HK-2 (cell line): ENCODE data around the gene CMPK2.
"Not testable (repeated sequence)": the region's sequence is repeated elsewhere in the genome, so short reads cannot be mapped to it uniquely, and the experiment has no call there.

ENCODE experiments used
- DNase-seq: peaks from one replicate; pipeline ENCODE4 v3.0.0-alpha.2; 2018; ENCODE audit not compliant: unreplicated experiment

CMPK2 gene

DNA sequence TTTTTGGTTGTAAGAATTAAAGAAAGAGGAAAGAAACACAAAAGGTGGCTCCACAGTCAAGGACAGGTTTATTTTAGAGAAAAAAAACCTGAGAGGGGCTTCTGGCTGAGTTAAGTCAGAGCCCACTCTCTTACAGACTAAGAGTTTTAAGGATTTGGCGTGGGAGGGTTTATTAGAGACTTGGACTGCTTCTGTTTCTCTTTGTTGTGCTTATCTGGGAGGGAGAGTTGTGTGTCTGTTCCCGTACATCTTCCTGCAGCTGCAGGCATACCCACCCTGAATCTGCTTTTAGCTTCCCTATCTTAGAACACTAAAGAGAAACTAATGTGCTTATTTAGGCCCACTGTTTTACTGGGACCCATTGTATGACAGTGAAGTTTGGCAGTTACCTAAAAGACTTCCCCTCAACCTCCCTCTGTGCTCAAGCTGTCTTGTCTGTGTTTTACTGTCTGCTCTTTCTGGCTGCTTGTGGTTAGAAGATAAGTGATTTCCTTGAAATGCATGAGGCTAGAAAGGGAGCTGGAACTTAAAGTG, 14.6 kb upstream of the CMPK2 start:
- no peak for DNase-seq

DNA sequence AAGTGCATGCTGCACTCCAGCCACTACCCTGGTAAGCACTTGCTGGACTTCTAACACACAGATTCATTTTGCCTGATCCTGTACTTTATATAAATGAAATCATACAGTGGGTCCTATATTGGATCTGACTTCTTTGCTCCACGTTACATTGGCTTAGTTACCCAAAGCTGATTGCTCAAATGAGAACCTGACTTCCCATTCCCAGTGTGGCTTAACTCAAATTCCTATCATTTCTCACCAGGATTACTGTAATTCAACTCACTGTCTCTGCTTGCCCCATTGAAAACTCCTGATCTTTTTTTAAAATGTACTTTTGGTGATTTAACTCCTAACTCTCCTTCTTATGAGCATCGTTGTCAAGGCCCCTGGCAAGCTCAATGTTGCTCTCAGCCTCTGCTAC, 13.3 kb upstream of the CMPK2 start:
- no peak for DNase-seq

DNA sequence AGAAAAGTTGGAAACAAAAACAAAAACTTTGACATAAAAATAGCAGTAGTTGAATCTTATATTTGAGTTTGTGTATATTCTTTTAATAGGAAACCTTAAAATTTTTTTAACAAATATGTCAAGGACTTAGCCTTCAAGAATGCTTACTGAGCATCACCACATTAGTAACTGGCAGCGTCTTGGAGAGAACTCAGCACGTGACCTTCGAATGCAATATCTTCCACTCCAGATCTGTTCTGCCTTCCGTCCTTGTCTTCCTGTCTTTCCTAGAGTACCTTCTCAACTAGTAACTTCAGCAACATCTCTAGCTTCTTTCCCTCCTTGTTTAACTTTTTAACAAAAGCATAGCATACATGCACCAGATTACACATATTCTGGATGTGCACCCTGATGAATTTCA, 12.8 kb upstream of the CMPK2 start:
- DNase-seq = no peak

DNA sequence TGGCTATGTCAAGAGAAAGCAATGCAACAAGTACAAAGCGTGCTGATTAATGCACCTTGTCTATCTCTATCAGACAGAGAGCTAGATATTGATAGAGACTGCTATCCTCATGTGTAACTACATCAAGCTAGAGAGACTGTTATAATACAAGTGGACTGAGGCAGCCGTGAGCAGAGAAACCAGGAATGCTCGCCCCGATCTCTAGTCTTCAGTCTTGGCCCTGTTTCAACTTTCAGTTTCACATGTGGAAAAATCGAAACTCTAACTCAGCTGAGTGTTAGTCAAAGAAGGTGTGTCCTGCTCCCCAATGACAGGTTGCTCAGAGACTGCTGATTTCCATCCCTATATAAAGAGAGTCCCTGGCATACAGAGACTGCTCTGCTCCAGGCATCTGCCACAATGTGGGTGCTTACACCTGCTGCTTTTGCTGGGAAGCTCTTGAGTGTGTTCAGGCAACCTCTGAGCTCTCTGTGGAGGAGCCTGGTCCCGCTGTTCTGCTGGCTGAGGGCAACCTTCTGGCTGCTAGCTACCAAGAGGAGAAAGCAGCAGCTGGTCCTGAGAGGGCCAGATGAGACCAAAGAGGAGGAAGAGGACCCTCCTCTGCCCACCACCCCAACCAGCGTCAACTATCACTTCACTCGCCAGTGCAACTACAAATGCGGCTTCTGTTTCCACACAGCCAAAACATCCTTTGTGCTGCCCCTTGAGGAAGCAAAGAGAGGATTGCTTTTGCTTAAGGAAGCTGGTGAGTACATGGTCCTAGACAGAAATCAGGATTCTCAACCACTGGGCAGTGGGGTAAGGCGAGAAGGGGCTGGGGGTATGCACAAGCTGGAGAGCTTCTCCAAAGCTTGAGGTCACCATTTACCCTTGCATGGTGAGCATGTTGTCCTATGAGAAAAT, 11.9 kb upstream of the CMPK2 start, which contains the start of gene RSAD2:
Gene RSAD2 (plus strand): TSS at position 376 of the 903 bp plus-strand sequence. CDS start 24 bp downstream, at position 400.
- DNase-seq = no peak

DNA sequence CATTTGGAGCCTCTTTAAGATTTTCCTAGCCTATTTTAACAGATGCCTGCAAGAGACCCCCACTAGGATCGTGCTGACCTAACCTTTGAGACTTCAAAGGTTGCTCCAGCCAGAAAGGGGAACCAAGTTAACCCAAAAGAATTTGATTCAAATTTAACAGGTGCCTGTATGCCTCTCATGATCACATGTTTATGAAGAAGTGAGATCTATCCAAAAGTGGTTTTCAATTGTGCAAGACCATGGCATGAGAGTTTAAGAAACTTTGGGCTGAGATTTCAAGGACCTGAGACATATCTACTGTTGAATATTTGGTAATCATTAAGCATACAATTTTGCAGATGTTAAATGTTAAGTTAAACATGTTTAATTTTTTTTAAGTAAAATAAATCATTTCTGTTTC, 10.6 kb upstream of the CMPK2 start:
- no peak for DNase-seq

DNA sequence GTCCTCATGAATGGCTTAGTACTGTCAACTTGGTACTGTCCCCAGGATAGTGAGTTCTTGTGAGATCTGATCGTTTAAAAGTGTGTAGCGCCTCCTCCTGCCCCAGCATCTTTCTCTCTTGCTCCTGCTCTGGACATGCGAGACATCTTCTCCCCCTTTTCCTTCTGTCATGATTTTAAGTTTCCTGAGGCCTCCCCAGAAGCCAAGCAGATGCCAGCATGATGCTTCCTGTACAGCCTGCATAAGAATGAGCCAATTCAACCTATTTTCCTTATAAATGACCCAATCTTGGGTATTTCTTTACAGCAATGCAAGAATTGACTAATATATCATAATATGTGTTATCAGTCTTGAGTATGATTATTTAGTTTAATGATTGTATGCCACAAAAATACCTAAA, 8.3 kb upstream of the CMPK2 start:
- no peak for DNase-seq

DNA sequence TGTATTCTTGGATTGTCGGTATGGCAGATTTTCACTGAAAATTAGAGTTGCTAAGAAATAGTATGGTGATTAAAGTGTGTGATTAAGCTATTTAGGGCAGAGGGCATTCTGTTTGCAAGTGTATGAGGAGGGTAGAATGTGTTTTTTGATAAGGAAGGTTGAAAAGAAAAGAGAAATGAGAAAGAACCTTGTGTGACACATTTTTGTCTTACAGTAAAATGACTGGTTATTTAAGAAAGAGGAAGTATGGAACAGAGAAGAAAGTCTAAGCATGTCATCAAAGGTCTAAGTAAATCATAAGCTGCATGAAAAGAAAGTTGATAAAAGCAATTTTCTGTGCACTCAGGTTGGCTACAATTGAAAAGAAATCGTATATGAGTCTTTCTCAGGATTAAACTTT, 6.7 kb upstream of the CMPK2 start:
- no peak for DNase-seq

DNA sequence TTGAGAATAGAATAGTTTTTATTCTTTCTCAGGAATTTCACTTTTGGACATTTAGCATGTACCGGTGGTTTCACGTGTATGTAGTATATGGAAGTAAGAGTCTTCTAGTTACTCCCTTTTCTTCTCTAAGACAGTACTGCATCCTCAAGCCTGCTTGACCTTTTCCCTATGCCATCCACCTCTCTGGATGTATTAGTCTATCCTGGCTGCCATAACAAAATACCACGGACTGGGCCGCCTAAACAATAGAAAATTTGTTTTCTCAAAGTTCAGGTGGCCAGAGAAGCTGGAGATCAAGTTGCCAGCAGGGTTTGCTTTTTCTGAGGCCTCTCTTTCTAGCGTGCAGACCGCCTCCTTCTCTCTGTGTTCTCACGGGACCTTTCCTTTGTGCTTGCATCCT, 1.3 kb upstream of the CMPK2 start:
- DNase-seq = no peak

DNA sequence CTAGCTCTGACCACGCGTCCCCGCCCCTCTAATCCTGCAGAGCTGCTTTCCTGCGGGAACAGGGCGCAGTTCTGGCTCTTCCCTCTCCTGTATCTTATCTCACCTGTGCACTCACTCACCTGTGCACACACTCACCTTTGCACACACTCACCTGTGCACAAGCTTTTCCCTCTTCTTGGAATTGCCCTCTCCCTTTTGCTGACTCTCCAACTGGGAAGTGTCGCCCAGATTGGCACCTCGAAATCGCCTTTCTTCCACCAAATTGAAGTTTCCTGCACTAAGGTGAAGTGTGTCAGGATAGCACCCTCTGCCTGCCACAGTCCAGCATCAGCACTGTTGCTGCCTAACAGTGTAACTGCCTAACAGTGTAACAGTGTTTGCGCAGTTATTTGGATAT, 566 bp upstream of the CMPK2 start:
- peak; percentile 24 for DNase-seq

DNA sequence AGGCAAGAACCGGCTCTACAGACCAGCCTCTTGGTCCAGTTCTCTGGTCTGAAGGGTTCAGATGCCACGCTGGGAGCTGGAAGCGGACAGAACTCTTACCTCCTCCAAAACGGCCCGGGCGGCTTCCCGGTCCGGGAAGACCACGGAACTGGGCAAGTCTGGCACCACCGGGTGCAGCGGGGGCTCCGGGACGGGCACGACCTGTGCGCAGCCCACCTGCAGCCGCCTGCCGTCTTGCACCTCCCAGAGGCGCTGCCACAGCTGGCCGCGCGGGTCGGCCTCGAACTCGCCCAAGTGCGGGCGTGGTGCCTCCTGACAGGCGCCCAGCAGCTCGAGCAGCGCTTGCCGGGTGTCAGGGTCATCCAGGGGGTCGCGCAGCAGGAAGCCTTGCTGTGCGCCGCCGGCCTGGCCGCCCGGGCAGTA, 773 bp downstream of the CMPK2 start:
- no peak for DNase-seq

DNA sequence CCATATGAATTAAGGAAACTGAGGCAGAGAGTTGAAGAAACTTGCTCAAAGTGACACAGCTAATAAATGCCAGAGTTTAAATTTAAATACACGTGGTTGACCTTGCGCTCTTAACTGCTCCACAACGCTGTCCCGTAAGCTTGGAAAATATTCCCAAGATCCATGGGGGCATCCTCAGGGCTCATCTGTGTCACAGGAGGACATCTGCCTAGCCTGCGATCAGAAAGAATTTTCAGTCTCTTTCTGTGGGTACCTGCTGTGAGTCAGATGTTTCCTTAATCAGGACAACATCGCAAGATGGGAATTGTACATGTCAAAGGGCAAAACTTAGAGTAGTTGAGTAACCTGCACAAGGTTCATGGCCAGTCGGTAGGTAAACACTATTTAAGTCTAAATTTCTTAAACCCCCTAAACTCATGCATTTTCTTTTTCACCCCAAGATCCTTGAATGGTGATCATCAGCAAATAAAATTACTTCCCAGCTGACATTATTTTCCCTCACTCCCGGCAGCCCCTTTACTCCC, 1.4 kb downstream of the CMPK2 start:
- no peak for DNase-seq

DNA sequence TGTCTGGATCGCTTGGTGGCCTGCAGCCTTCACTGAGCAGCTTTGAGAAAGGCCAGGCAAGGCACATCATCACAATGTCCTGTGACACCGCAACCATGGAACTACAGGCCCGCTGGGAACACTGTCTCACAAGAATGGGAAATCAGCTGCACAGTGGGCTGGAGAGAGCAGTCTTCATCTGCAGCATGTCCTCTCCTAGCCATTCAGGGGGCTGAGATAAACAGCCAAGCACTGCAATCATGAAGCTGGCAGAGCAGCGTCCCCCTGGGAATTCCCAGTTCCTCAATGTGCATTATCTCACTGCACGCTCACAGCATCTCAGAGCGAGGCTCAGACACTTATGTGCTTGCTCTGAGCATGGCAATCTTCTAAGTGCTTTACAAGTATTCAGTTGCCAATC, 1.9 kb downstream of the CMPK2 start:
- DNase-seq = no peak

DNA sequence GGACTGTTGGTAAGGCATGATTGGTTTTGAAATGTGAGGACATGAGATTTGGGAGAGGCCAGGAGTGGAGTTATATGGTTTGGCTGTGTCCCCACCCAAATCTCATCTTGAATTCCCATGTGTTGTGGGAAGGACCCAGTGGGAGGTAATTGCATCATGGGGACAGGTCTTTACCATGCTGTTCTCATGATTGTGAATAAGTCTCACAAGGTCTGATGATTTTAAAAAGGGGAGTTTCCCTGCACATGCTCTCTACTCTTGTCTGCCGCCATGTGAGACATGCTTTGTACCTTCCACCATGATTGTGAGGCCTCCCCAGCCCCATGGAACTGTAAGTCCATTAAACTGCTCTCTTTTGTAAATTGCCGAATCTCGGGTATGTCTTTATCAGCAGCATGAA, 5.4 kb downstream of the CMPK2 start:
- DNase-seq = no peak

DNA sequence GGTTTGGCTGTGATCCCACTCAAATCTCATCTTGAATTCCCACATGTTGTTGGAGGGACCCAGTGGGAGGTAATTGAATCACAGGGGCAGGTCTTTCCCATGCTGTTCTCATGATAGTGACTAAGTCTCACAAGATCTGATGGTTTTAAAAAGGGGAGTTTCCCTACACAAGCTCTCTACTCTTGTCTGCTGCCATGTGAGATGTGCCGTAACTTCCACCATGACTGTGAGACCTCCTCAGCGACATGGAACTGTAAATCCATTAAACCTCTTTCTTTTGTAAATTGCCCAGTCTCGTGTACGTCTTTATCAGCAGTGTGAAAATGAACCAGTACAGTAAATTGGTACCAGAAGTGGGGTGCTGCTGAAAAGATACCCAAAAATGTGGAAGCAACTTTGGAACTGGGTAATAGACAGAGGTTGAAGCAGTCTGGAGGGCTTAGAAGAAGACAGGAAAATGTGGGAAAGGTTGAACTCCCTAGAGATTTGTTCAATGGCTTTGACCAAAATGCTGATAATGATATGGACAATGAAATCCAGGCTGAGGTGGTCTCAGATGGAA, 7.2 kb downstream of the CMPK2 start:
- not testable (repeated sequence) for DNase-seq

DNA sequence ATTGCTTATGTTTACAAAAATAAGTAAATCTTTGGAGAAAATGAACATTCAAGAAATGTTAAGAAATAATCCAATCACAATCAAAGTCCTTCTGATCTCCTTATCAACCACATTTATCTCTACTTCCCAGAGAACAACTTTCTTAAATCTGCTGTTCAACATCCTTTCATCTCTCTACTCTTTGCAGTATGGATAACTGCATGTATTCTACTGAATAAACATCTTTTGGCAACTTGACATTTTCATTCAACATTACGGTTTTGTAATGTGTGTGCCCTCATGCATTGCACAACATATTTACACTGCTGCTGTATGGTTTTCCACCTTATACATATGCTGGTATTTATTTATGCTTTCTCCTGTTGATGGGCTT, 9.2 kb downstream of the CMPK2 start:
- DNase-seq = no peak

DNA sequence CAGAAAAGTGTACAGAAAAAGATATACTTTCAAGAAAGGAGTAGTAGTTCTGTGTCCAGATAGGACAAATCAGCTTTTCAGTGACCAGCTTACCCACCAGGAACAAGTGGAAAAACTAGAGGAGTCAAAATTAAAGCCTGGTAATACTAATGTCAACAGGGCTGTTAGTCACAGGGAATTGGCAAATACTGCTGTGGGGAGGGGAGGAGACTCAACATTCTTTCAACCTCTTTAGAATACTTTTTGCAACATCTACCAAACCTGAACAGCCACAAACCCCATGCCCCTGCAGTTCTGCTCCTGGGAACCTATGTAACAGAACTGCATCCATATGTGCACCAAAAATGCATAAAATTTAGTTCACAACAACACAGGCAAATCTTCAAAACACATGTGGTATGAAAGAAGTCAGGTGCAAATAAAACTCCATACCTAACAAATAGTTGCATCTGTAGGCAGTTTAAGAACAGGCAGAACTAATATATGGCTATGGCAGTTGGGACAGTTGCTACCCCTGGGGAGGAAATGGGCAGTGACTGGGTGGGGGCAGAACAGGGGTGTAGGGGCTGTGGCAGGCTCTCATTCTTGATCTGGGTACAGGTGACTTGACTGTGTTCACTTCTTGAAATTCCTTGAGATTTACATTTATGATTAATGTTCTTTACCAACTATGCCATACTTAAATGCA, 9.7 kb downstream of the CMPK2 start:
- no peak for DNase-seq

DNA sequence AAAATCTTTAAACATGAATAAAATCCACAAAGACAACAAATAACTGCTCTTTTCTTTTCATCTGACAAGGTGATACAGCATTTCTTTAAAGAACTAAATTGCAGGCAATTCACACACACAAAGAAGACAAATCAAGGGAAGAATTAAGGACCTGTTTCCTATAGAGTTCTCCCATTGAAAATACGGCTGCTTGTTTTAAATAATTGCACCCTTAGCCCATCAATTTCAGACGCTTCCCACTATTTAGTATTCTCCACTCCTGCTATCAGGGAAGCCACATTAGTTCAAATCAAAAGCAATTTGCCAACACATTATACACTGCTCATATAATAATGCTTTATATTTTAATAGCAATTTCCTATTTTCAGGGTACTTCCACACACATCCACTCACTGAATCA, 11.3 kb downstream of the CMPK2 start:
- no peak for DNase-seq

DNA sequence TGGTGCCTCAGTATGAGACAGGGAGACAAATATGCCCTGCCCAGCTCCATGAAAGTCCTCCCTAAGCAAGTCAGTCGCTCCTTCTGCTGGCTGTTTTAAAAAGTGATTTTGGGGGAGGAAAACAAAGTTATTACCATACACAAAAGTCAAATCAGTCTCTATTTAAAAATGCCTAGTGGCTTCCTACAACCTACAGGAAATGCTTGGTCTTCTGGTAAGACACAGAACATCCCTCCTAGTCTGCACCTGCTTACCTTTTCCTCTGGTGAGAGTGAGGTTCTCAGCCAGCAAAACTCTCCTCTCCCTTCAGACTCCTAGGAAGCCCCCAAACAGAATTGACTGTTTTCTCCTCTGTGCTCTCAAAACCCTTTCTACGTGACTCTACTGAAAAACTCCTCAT, 13.5 kb downstream of the CMPK2 start:
- no peak for DNase-seq

DNA sequence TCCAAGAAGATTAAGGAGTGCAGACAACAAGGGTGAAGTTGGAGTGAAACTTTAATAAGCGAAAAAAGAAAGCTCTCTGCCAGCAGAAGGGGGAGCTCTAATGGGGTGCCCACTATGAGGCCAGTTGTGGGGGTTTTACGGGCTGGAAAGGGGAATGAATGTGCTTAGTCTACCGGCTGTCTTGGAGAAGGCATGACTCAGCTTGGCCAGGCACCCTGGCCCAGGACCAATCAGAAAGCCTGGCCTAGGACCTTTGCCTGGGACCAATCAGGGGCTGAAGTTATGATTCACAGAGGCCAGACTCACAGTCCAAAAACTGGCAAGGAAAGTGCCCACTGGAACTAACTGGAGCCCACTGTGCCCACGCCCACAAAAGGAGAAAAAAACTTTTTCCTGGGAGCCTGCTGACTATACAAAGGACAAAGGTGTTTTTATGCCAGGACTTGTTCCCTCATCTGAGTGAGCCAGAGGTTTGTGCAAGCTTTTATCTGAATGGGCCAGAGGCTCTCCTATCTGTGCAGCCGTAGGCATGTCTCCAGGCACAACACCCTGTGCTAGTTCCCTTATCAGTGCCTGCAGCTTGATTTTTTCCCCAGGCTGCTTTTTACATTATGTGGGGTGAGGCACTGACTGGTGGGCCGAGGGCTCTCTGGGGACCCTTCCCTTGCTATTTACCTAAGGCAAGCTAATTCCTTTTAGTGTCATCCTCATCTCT, 18.6 kb downstream of the CMPK2 start:
- no peak for DNase-seq

DNA sequence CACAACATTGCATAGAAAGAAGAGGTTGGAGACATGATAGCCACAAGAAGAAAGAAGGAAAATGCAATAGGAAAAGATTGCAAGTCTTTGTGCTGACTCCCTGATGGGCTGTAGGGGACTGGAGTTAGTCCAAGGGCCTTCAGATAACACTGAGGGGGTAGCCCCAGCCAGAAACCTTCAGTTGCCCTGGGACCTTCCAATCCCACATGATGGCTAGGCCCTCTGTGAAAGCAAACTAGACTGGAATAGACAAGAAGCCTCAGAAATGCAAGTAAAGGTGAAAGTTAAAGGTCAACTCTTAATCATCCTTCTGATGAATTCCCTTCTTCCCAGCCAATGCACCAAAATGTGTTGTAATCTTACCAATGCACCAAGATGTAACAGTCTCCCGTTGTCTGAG, 19.2 kb downstream of the CMPK2 start:
- no peak for DNase-seq

DNA sequence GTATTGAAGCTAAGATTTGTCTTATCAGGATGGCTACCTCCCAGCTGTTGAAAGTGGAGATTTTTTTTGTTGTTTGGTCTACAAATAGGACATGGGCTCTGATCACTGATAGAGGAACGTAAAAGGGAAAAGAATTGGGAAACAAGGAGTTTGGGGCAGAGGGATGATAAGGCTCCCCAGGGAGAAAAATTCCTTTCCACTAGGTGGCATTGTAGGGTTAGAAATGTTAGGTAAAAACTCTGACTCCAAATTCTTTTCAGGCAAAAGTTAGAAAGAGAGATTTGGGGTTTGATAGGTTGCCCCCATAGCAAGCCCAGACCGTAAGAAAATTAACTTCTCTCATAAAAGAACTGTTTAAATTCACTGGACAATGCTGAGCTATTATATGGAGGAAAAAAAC, 19.8 kb downstream of the CMPK2 start:
- no peak for DNase-seq

DNA sequence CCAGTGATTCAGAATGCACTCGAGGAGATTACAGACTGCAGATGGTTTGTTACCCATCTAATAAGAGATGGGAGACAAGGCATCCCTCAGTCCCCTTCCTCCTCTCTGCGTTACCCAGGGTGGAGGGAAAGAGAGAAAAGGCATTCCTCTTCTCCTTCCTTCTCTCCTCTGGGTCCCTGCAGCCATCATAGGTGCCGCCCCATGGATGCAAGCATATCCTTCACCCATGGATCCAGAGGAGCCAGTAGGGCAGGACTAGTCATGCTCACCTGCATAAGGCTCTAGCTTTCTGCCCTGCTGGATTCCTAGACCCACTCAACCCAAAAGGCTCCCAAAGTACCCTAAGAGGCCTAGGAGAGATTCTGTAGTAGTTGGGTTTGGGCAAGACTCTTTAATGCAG, 20.4 kb downstream of the CMPK2 start:
- no peak for DNase-seq
